Activated CD8-positive, alpha-beta T cell treated with anti-CD3 and anti-CD28 coated beads for 36 hours (primary cell): Measurements from ENCODE around the gene LRRC27. TPM values are rescaled to one million over a fixed set of nuclear protein-coding genes. Genes with fewer than 3 reads are reported as not detected.

Experiments
- ATAC-seq: fragments of 200-7000 bp; cut with Tn5 transposase; one replicate; pipeline ENCODE4 v1.10.0; 2021; ENCODE audit warnings: mild to moderate bottlenecking, moderate library complexity
- CTCF ChIA-PET: fragments of 350-600 bp; sonication (Branson Sonifier 250); formaldehyde crosslinking; loops from one replicate; lab custom pipeline; 2021; ENCODE audit warnings: antibody characterized with exemption; lab: Charles Lee
- POLR2A ChIA-PET: fragments of 350-600 bp; sonication (Branson Sonifier 250); formaldehyde crosslinking; loops from one replicate; lab custom pipeline; 2021; ENCODE audit warnings: antibody characterized with exemption; lab: Charles Lee
- DNase-seq: peaks from one replicate; pipeline ENCODE4 v3.0.0-alpha.2; 2020
- H3K27ac Mint-ChIP-seq: one replicate; pipeline ENCODE4 v1.8.0; 2021; ENCODE audit warnings: mild to moderate bottlenecking, mixed read lengths
- H3K27me3 Mint-ChIP-seq: one replicate; pipeline ENCODE4 v1.8.0; 2021; ENCODE audit warnings: mixed read lengths
- H3K36me3 Mint-ChIP-seq: one replicate; pipeline ENCODE4 v1.8.0; 2021; ENCODE audit warnings: low read depth, mixed read lengths
- H3K4me1 Mint-ChIP-seq: one replicate; pipeline ENCODE4 v1.8.0; 2021; ENCODE audit warnings: low read depth, mixed read lengths
- H3K4me3 Mint-ChIP-seq: one replicate; pipeline ENCODE4 v1.8.0; 2021; ENCODE audit warnings: mild to moderate bottlenecking, moderate library complexity, mixed read lengths
- H3K9me3 Mint-ChIP-seq: one replicate; pipeline ENCODE4 v1.8.0; 2021; ENCODE audit warnings: mixed read lengths
- CTCF ChIP-seq: fragments of 200-600 bp; IDR thresholded peaks from one replicate; pipeline ENCODE4 v1.8.0; 2022; ENCODE audit warnings: antibody characterized with exemption, mild to moderate bottlenecking
- intact Hi-C: fragments of 100-400 bp; cut with micrococcal nuclease; formaldehyde crosslinking; loops from one replicate; pipeline ENCODE4 v1.10.0; 2022
- total RNA-seq, 2 experiments: library from RNA; stranded (reverse); gene quantifications; one replicate each; pipeline ENCODE4 v1.2.3, GENCODE V29; 2021

The LRRC27 gene
- total RNA-seq, 2 experiments from 2014 or later = 2.7 to 3.5 TPM

- H3K27me3 Mint-ChIP-seq = peaks cover 2% of the 10 kb centered on the region
- H3K27ac Mint-ChIP-seq = no peak overlapping the region
- ChIA-PET POLR2A (interaction anchor here (0.7 kb wide), 1 partner anchor 17 kb away, joined by 3 read pairs; no protein-coding TSS in a partner anchor), CTCF (no interaction called here)
- TF ChIP-seq CTCF = no peak
- peaks cover 5% of the 10 kb centered on the region for H3K36me3 Mint-ChIP-seq
- DNase-seq (no peak), ATAC-seq (no peak)
- H3K9me3 Mint-ChIP-seq = peaks cover 3% of the 10 kb centered on the region
- no peak overlapping the region for H3K4me3 Mint-ChIP-seq
- intact Hi-C loops = no loop called here
- peaks cover 9% of the 10 kb centered on the region for H3K4me1 Mint-ChIP-seq
Observed at GRCh38 chr10:132309879-132310591, 22.0 kb upstream of the LRRC27 start.

GRCh38 chr10:132310701-132311337, 21.2 kb upstream of the LRRC27 start:
- H3K4me1 Mint-ChIP-seq = peaks cover 9% of the 10 kb centered on the region
- no peak for TF ChIP-seq CTCF
- ChIA-PET POLR2A (interaction anchor here (0.7 kb wide), 1 partner anchor 16 kb away, joined by 3 read pairs; no protein-coding TSS in a partner anchor), CTCF (no interaction called here)
- H3K4me3 Mint-ChIP-seq = no peak overlapping the region
- peaks cover 5% of the 10 kb centered on the region for H3K36me3 Mint-ChIP-seq
- ATAC-seq = no peak
- no peak overlapping the region for H3K27ac Mint-ChIP-seq
- no peak for DNase-seq
- H3K9me3 Mint-ChIP-seq = peaks cover 3% of the 10 kb centered on the region
- intact Hi-C loops = no loop called here
- H3K27me3 Mint-ChIP-seq = peaks cover 2% of the 10 kb centered on the region

- H3K9me3 Mint-ChIP-seq = peaks cover 3% of the 10 kb centered on the region
- ChIA-PET POLR2A (interaction anchor here (0.6 kb wide), 1 partner anchor 221 kb away, joined by 3 read pairs; no protein-coding TSS in a partner anchor), CTCF (no interaction called here)
- no peak for ATAC-seq
- peaks cover 1% of the 10 kb centered on the region for H3K36me3 Mint-ChIP-seq
- no peak for TF ChIP-seq CTCF
- H3K4me1 Mint-ChIP-seq = peaks cover 6% of the 10 kb centered on the region
- no peak overlapping the region for H3K4me3 Mint-ChIP-seq
- no peak overlapping the region for H3K27ac Mint-ChIP-seq
- H3K27me3 Mint-ChIP-seq = peaks cover 2% of the 10 kb centered on the region
- intact Hi-C loops = no loop called here
- no peak for DNase-seq
Observed at GRCh38 chr10:132311338-132311939, 20.6 kb upstream of the LRRC27 start.

- Mint-ChIP-seq H3K4me3 (no peak overlapping the region), H3K9me3 (peaks cover 3% of the 10 kb centered on the region), H3K36me3 (no peaks in the 10 kb centered on the region), H3K4me1 (peaks cover 3% of the 10 kb centered on the region), H3K27me3 (peaks cover 2% of the 10 kb centered on the region), H3K27ac (no peak overlapping the region)
- ChIA-PET CTCF (interaction anchor here (1.3 kb wide), 1 partner anchor 60 kb away, joined by 3 read pairs; no protein-coding TSS in a partner anchor), POLR2A (interaction anchor here (1.2 kb wide), 1 partner anchor 25 kb away, joined by 3 read pairs; no protein-coding TSS in a partner anchor)
- ATAC-seq = no peak
- DNase-seq = no peak
- TF ChIP-seq CTCF = no peak
- intact Hi-C loops = no loop called here
Observed at GRCh38 chr10:132313305-132313704, 18.7 kb upstream of the LRRC27 start.
